Lower leg skin (tissue), 3 donors: ENCODE results near the gene TREX2.

Source experiments
- CTCF ChIP-seq, 3 donors: fragments of 450-650 bp; IDR thresholded peaks; one replicate each; pipeline ENCODE4 v1.5.1; 2016; ENCODE audit warnings: antibody characterized with exemption in 3 of 3, mild to moderate bottlenecking in 3 of 3, moderate library complexity in 2 of 3
- POLR2A ChIP-seq, 2 donors: fragments of 450-650 bp; IDR thresholded peaks; one replicate each; pipeline ENCODE4 v1.6.1; 2016 to 2017; ENCODE audit warnings: antibody characterized with exemption in 2 of 2, mild to moderate bottlenecking in 1 of 2, moderate library complexity in 1 of 2

DNA sequence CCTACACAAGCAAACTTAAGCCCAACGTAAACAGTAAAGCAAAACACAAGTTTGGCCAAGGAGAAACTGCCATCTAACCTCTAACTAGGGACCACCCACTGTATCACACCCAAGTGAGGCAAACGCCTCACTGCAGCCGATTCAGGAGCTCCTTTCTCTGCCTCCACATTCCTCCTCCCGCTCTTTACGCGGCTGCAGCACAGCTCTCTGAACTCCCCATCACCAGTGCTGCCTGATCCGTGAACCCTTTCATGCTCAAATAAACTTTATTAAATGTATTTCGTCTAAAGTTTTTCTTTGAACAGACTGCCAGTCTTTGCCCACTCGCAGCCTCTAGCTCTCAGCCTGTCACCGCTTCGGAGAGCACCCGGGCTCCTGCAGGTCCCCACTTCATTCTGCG, 51.2 kb downstream of the TREX2 start:
- TF ChIP-seq POLR2A (IDR thresholded peaks at IDR 0.05) (no peak), CTCF (IDR thresholded peaks at IDR 0.05) (no peak)
